ENCODE measurements around the gene MCM9.

The MCM9 gene

GRCh38 chr6:118934461-118935330 lies at the start of gene MCM9:
Gene MCM9 (minus strand): TSS chr6:118935159. CDS start chr6:118931723, 3,436 bp downstream.
- peak within 1 kb of the TSS; percentile 83 for H3K4me3 ChIP-seq (ENCODE audit: low read depth, low read length)

- H3K4me3 ChIP-seq (ENCODE audit: low read depth, low read length), result no peak overlapping the region
These were observed 49.4 kb upstream of the MCM9 start for GRCh38 chr6:118984342-118984741.

GRCh38 chr6:118982575-118982911 lies 47.6 kb upstream of the MCM9 start:
- no peak overlapping the region for H3K4me3 ChIP-seq (ENCODE audit: low read depth, low read length)

GRCh38 chr6:118981884-118982574 lies 47.1 kb upstream of the MCM9 start:
- H3K4me3 ChIP-seq (ENCODE audit: low read depth, low read length), result no peak overlapping the region

GRCh38 chr6:118980063-118980462 lies 45.1 kb upstream of the MCM9 start:
- no peak overlapping the region for H3K4me3 ChIP-seq (ENCODE audit: low read depth, low read length)

- H3K4me3 ChIP-seq (ENCODE audit: low read depth, low read length), result no peak overlapping the region
These were observed 39.8 kb upstream of the MCM9 start for GRCh38 chr6:118974790-118975189.

GRCh38 chr6:118971682-118972081 lies 36.7 kb upstream of the MCM9 start:
- no peak overlapping the region for H3K4me3 ChIP-seq (ENCODE audit: low read depth, low read length)

- H3K4me3 ChIP-seq (ENCODE audit: low read depth, low read length), result no peak overlapping the region
These were observed 35.9 kb upstream of the MCM9 start for GRCh38 chr6:118970866-118971265.

GRCh38 chr6:118968416-118968815 lies 33.5 kb upstream of the MCM9 start:
- H3K4me3 ChIP-seq (ENCODE audit: low read depth, low read length), result no peak overlapping the region

- no peak overlapping the region for H3K4me3 ChIP-seq (ENCODE audit: low read depth, low read length)
These were observed 32.3 kb upstream of the MCM9 start for GRCh38 chr6:118967239-118967638.

- H3K4me3 ChIP-seq (ENCODE audit: low read depth, low read length), result no peak overlapping the region
These were observed 30.9 kb upstream of the MCM9 start for GRCh38 chr6:118965843-118966370.

- no peak overlapping the region for H3K4me3 ChIP-seq (ENCODE audit: low read depth, low read length)
These were observed 30.4 kb upstream of the MCM9 start for GRCh38 chr6:118965371-118965770.

- no peak overlapping the region for H3K4me3 ChIP-seq (ENCODE audit: low read depth, low read length)
These were observed 28.0 kb upstream of the MCM9 start for GRCh38 chr6:118963003-118963402.

GRCh38 chr6:118959903-118960302 lies 24.9 kb upstream of the MCM9 start:
- no peak overlapping the region for H3K4me3 ChIP-seq (ENCODE audit: low read depth, low read length)

GRCh38 chr6:118953391-118953790 lies 18.4 kb upstream of the MCM9 start:
- no peak overlapping the region for H3K4me3 ChIP-seq (ENCODE audit: low read depth, low read length)

- no peak overlapping the region for H3K4me3 ChIP-seq (ENCODE audit: low read depth, low read length)
These were observed 17.7 kb upstream of the MCM9 start for GRCh38 chr6:118952683-118953082.

- H3K4me3 ChIP-seq (ENCODE audit: low read depth, low read length), result no peak overlapping the region
These were observed 10.3 kb upstream of the MCM9 start for GRCh38 chr6:118945217-118945616.

GRCh38 chr6:118940770-118941169 lies 5.8 kb upstream of the MCM9 start:
- no peak overlapping the region for H3K4me3 ChIP-seq (ENCODE audit: low read depth, low read length)

GRCh38 chr6:118939683-118940082 lies 4.7 kb upstream of the MCM9 start:
- no peak overlapping the region for H3K4me3 ChIP-seq (ENCODE audit: low read depth, low read length)

- H3K4me3 ChIP-seq (ENCODE audit: low read depth, low read length), result no peak overlapping the region
These were observed 1.2 kb upstream of the MCM9 start for GRCh38 chr6:118935978-118936703.

GRCh38 chr6:118935331-118935668 lies 341 bp upstream of the MCM9 start:
- peak overlapping the region; percentile 83 for H3K4me3 ChIP-seq (ENCODE audit: low read depth, low read length)
